Loucy (cell line): ENCODE data around the gene UBE2Q2.

Experiments used
- H2AFZ ChIP-seq: fragments of 200-600 bp; sonication (generic); 2 replicates; pipeline ENCODE4 v1.6.0; 2016; ENCODE audit warnings: antibody characterized with exemption, mild to moderate bottlenecking, low read length, moderate library complexity
- H3F3A ChIP-seq: fragments of 200-600 bp; 2 replicates; pipeline ENCODE4 v1.6.0; 2016; ENCODE audit warnings: antibody characterized with exemption, low read depth, mild to moderate bottlenecking
- H3K27me3 ChIP-seq: fragments of 200-600 bp; sonication (generic); 2 replicates; pipeline ENCODE4 v1.6.1; 2014; ENCODE audit warnings: low read length, mild to moderate bottlenecking; ENCODE audit not compliant: insufficient read depth, poor library complexity, severe bottlenecking
- H3K36me3 ChIP-seq: fragments of 200-600 bp; sonication (generic); 2 replicates; pipeline ENCODE4 v1.6.1; 2016; ENCODE audit warnings: low read length; ENCODE audit not compliant: insufficient read depth
- H3K4me1 ChIP-seq: fragments of 200-600 bp; sonication (generic); 2 replicates; pipeline ENCODE4 v1.5.1; 2014; ENCODE audit warnings: low read length, mild to moderate bottlenecking; ENCODE audit not compliant: insufficient read depth, poor library complexity, severe bottlenecking
- H3K4me2 ChIP-seq: fragments of 200-600 bp; sonication (generic); 2 replicates; pipeline ENCODE4 v1.6.0; 2014; ENCODE audit warnings: antibody characterized with exemption, low read length, low read depth, mild to moderate bottlenecking; ENCODE audit not compliant: poor library complexity, severe bottlenecking
- H3K4me3 ChIP-seq: fragments of 200-600 bp; sonication (generic); 2 replicates; pipeline ENCODE4 v1.5.1; 2014; ENCODE audit warnings: low read length, mild to moderate bottlenecking, mixed read lengths; ENCODE audit not compliant: poor library complexity, severe bottlenecking
- H3K79me2 ChIP-seq: fragments of 200-600 bp; sonication (generic); 2 replicates; pipeline ENCODE4 v1.6.1; 2014; ENCODE audit warnings: low read length; ENCODE audit not compliant: insufficient read depth
- H3K9ac ChIP-seq: fragments of 200-600 bp; sonication (generic); 2 replicates; pipeline ENCODE4 v1.6.0; 2014; ENCODE audit warnings: mild to moderate bottlenecking, low read depth, low read length, moderate library complexity; ENCODE audit not compliant: poor library complexity, severe bottlenecking
- H3K9me2 ChIP-seq: fragments of 200-600 bp; sonication (generic); replicated peaks from 2 replicates; pipeline ENCODE4 v1.6.1; 2016; ENCODE audit warnings: low read depth, low read length, mixed read lengths
- H3K9me3 ChIP-seq: fragments of 200-600 bp; sonication (generic); 2 replicates; pipeline ENCODE4 v1.6.1; 2014; ENCODE audit warnings: mild to moderate bottlenecking, antibody characterized with exemption, low read length, low read depth; ENCODE audit not compliant: insufficient read depth
- H4K20me1 ChIP-seq: fragments of 200-600 bp; sonication (generic); 2 replicates; pipeline ENCODE4 v1.6.0; 2014; ENCODE audit warnings: antibody characterized with exemption, low read length, mild to moderate bottlenecking; ENCODE audit not compliant: insufficient read depth, poor library complexity, severe bottlenecking
- EZH2phosphoT487 ChIP-seq: fragments of 200-600 bp; IDR thresholded peaks from 2 replicates; pipeline ENCODE4 v1.6.1; 2018; ENCODE audit warnings: antibody characterized with exemption, mild to moderate bottlenecking, moderate library complexity, borderline replicate concordance
- TF ChIP-seq, protein P1 (sequence below): fragments of 200-600 bp; sonication (generic); conservative IDR thresholded peaks from 2 replicates; pipeline ENCODE4 v1.5.1; 2014; ENCODE audit warnings: mild to moderate bottlenecking, antibody characterized with exemption, low read length

The UBE2Q2 gene

GRCh38 chr15:75830910-75831805, 12.1 kb upstream of the UBE2Q2 start:
- H3K79me2 ChIP-seq, result no peaks in the 10 kb centered on the region
- H4K20me1 ChIP-seq, result no peaks in the 10 kb centered on the region
- no peak overlapping the region for H3K4me3 ChIP-seq
- H3K4me2 ChIP-seq, result no peak overlapping the region
- H3F3A ChIP-seq, result no peaks in the 10 kb centered on the region
- TF ChIP-seq EZH2phosphoT487, result no peak
- TF ChIP-seq, protein P1, sequence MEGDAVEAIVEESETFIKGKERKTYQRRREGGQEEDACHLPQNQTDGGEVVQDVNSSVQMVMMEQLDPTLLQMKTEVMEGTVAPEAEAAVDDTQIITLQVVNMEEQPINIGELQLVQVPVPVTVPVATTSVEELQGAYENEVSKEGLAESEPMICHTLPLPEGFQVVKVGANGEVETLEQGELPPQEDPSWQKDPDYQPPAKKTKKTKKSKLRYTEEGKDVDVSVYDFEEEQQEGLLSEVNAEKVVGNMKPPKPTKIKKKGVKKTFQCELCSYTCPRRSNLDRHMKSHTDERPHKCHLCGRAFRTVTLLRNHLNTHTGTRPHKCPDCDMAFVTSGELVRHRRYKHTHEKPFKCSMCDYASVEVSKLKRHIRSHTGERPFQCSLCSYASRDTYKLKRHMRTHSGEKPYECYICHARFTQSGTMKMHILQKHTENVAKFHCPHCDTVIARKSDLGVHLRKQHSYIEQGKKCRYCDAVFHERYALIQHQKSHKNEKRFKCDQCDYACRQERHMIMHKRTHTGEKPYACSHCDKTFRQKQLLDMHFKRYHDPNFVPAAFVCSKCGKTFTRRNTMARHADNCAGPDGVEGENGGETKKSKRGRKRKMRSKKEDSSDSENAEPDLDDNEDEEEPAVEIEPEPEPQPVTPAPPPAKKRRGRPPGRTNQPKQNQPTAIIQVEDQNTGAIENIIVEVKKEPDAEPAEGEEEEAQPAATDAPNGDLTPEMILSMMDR, result no peak
- no peaks in the 10 kb centered on the region for H3K27me3 ChIP-seq
- H3K36me3 ChIP-seq, result no peaks in the 10 kb centered on the region
- no peaks in the 10 kb centered on the region for H3K9me3 ChIP-seq
- H3K4me1 ChIP-seq, result peaks cover 15% of the 10 kb centered on the region
- peak overlapping the region; percentile 62 for H2AFZ ChIP-seq
- no peaks in the 10 kb centered on the region for H3K9me2 ChIP-seq
- no peak overlapping the region for H3K9ac ChIP-seq

DNA sequence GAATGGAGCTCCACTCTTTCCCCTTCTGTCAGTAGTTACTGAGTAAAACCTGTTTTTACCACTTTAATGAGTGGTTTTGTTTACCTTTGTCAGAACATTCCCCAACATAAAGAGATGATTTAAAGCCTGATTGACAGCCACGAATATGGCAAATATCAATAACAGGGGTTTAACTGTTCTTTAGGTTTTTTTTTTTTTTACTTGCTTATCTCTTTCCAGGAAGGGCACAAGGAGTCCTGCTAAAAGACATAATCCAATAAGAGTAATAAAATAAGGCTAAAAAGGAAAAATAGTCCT, 11.5 kb upstream of the UBE2Q2 start:
- no peaks in the 10 kb centered on the region for H3K9me2 ChIP-seq
- peaks cover 21% of the 10 kb centered on the region for H3K4me1 ChIP-seq
- no peak for TF ChIP-seq EZH2phosphoT487
- TF ChIP-seq, protein P1, result no peak
- no peaks in the 10 kb centered on the region for H4K20me1 ChIP-seq
- H3K36me3 ChIP-seq, result no peaks in the 10 kb centered on the region
- H3K9ac ChIP-seq, result no peak overlapping the region
- no peak overlapping the region for H3K4me3 ChIP-seq
- H2AFZ ChIP-seq, result peak overlapping the region; percentile 62
- no peaks in the 10 kb centered on the region for H3F3A ChIP-seq
- no peaks in the 10 kb centered on the region for H3K9me3 ChIP-seq
- H3K79me2 ChIP-seq, result no peaks in the 10 kb centered on the region
- H3K4me2 ChIP-seq, result no peak overlapping the region
- no peaks in the 10 kb centered on the region for H3K27me3 ChIP-seq

DNA sequence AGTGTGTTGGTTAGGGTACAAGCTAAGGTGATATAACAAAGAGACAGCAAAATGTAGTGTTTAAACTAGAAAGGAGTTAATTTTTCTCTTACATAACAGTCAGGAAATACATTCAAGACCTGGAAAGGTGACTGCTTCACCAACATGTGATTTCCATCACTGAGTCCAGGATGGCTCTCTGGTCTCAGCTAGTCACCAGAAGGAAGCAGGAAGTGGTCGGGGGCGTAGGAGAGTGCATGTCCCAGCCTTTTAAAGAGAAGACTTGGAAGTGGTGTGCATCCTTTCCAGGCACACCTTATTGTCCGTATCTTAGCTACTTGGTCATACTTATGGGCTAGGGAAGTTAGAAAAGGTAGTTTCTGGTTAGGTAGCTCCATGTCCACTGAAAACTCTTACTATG, 11.1 kb upstream of the UBE2Q2 start:
- H2AFZ ChIP-seq, result 0 out of 2 replicates have a peak overlapping the region, but pooled peaks have one; percentile 62
- no peaks in the 10 kb centered on the region for H4K20me1 ChIP-seq
- H3F3A ChIP-seq, result no peaks in the 10 kb centered on the region
- peaks cover 24% of the 10 kb centered on the region for H3K4me1 ChIP-seq
- no peaks in the 10 kb centered on the region for H3K79me2 ChIP-seq
- H3K4me2 ChIP-seq, result no peak overlapping the region
- no peaks in the 10 kb centered on the region for H3K9me2 ChIP-seq
- H3K9me3 ChIP-seq, result no peaks in the 10 kb centered on the region
- H3K36me3 ChIP-seq, result no peaks in the 10 kb centered on the region
- H3K4me3 ChIP-seq, result no peak overlapping the region
- TF ChIP-seq, protein P1, result no peak
- TF ChIP-seq EZH2phosphoT487, result no peak
- no peak overlapping the region for H3K9ac ChIP-seq
- no peaks in the 10 kb centered on the region for H3K27me3 ChIP-seq
